ENCODE measurements around the gene MLC1.

DNA sequence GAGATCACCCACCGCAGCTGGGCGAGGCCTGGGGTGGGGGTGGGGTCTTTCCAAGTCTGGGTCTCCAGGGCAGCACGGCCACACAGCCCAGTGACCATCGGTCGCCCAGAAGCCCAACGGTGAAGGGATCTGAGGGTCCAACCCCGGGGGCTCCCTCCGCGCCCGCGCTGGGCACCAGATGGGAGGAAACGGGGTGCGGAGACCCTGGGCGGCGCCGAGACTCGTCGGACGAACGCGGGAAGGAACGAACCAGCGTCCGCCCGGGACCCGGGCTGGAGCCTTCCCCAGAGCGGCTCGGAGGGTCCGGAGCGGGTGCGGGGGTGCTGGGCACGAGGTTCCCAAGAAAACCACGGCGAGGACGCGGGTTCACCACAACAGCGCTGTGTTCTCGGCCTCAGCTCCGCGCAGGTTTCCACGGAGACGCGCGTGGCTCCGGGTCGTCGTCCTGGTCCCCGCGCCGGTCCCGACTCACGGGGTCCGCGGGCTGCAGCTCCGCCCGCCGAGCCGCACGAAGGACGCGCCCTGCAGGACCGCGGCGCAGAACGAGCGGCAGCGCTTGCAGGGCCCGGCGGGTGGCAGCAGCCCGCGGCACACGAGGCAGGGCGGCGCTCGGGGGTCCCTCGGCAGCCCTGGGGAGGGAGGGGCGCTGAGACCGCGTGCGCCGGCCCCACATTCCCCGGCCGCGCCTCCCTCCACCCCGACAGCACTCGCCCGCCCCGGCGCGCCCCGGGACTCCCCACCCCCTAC, 70.4 kb downstream of the MLC1 start:
- TF ChIP-seq ZNF114 (tag by site-specific recombination; IDR thresholded peaks at IDR 0.05) (no peak), ZNF354C (tag by site-specific recombination; IDR thresholded peaks at IDR 0.05; ENCODE audit: borderline replicate concordance, low read depth) (no peak), ZEB2 (tag by site-specific recombination; IDR thresholded peaks at IDR 0.05) (no peak), PBX3 (CRISPR knock-in tag; IDR thresholded peaks at IDR 0.05) (no peak), YY1 (tag by site-specific recombination; IDR thresholded peaks at IDR 0.05) (no peak), ZBTB8A (tag by site-specific recombination; IDR thresholded peaks at IDR 0.05) (no peak), PRDM10 (tag by site-specific recombination; IDR thresholded peaks at IDR 0.05) (no peak), YY2 (tag by site-specific recombination; IDR thresholded peaks at IDR 0.05) (no peak)
- TF ChIP-seq, protein P1, sequence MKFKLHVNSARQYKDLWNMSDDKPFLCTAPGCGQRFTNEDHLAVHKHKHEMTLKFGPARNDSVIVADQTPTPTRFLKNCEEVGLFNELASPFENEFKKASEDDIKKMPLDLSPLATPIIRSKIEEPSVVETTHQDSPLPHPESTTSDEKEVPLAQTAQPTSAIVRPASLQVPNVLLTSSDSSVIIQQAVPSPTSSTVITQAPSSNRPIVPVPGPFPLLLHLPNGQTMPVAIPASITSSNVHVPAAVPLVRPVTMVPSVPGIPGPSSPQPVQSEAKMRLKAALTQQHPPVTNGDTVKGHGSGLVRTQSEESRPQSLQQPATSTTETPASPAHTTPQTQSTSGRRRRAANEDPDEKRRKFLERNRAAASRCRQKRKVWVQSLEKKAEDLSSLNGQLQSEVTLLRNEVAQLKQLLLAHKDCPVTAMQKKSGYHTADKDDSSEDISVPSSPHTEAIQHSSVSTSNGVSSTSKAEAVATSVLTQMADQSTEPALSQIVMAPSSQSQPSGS (tag by site-specific recombination; IDR thresholded peaks at IDR 0.05; ENCODE audit: low read depth) = no peak
- TF ChIP-seq, protein P2, sequence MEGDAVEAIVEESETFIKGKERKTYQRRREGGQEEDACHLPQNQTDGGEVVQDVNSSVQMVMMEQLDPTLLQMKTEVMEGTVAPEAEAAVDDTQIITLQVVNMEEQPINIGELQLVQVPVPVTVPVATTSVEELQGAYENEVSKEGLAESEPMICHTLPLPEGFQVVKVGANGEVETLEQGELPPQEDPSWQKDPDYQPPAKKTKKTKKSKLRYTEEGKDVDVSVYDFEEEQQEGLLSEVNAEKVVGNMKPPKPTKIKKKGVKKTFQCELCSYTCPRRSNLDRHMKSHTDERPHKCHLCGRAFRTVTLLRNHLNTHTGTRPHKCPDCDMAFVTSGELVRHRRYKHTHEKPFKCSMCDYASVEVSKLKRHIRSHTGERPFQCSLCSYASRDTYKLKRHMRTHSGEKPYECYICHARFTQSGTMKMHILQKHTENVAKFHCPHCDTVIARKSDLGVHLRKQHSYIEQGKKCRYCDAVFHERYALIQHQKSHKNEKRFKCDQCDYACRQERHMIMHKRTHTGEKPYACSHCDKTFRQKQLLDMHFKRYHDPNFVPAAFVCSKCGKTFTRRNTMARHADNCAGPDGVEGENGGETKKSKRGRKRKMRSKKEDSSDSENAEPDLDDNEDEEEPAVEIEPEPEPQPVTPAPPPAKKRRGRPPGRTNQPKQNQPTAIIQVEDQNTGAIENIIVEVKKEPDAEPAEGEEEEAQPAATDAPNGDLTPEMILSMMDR (tag by site-specific recombination; IDR thresholded peaks at IDR 0.05) = no peak
- TF ChIP-seq, protein P3, sequence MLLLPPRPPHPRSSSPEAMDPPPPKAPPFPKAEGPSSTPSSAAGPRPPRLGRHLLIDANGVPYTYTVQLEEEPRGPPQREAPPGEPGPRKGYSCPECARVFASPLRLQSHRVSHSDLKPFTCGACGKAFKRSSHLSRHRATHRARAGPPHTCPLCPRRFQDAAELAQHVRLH (tag by site-specific recombination; IDR thresholded peaks at IDR 0.05) = no peak
- TF ChIP-seq, protein P4, sequence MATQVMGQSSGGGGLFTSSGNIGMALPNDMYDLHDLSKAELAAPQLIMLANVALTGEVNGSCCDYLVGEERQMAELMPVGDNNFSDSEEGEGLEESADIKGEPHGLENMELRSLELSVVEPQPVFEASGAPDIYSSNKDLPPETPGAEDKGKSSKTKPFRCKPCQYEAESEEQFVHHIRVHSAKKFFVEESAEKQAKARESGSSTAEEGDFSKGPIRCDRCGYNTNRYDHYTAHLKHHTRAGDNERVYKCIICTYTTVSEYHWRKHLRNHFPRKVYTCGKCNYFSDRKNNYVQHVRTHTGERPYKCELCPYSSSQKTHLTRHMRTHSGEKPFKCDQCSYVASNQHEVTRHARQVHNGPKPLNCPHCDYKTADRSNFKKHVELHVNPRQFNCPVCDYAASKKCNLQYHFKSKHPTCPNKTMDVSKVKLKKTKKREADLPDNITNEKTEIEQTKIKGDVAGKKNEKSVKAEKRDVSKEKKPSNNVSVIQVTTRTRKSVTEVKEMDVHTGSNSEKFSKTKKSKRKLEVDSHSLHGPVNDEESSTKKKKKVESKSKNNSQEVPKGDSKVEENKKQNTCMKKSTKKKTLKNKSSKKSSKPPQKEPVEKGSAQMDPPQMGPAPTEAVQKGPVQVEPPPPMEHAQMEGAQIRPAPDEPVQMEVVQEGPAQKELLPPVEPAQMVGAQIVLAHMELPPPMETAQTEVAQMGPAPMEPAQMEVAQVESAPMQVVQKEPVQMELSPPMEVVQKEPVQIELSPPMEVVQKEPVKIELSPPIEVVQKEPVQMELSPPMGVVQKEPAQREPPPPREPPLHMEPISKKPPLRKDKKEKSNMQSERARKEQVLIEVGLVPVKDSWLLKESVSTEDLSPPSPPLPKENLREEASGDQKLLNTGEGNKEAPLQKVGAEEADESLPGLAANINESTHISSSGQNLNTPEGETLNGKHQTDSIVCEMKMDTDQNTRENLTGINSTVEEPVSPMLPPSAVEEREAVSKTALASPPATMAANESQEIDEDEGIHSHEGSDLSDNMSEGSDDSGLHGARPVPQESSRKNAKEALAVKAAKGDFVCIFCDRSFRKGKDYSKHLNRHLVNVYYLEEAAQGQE (tag by site-specific recombination; IDR thresholded peaks at IDR 0.05) = no peak

All from HEK293 (cell line).